H1 (cell line): Measurements from ENCODE around the gene BAZ2B. TPM values are rescaled to one million over a fixed set of nuclear protein-coding genes. Genes with fewer than 3 reads are reported as not detected.

Source experiments
- CTCF ChIA-PET: fragments of 300-600 bp; sonication (Branson Sonifier 250); formaldehyde crosslinking; loops from one replicate; lab custom pipeline; 2021; ENCODE audit not compliant: partially characterized antibody; lab: Charles Lee
- POLR2A ChIA-PET: fragments of 300-600 bp; sonication (Branson Sonifier 250); formaldehyde crosslinking; loops from one replicate; lab custom pipeline; 2021; ENCODE audit warnings: inconsistent platforms; ENCODE audit not compliant: partially characterized antibody; lab: Charles Lee
- DNase-seq, 2 experiments: peaks; one replicate each; pipeline versions ENCODE4 v3.0.0 to v3.0.0-alpha.2; 2010 to 2022; ENCODE audit warnings: low spot score in 2 of 2, low read depth in 1 of 2, mixed read lengths in 1 of 2
- FAIRE-seq: peaks from 2 replicates; lab custom pipeline; 2011; peaks lifted over from hg19 to GRCh38; lab: Jason Lieb, UNC
- H2AFZ ChIP-seq: 2 replicates; pipeline ENCODE4 v1.8.1; 2012; ENCODE audit warnings: low read length, inconsistent platforms
- H2AK5ac ChIP-seq: 2 replicates; pipeline ENCODE4 v1.6.1; 2013; ENCODE audit warnings: low read depth, low read length
- H2BK120ac ChIP-seq: replicated peaks from 2 replicates; pipeline ENCODE3; 2013; ENCODE audit warnings: low read depth, low read length, inconsistent platforms
- H2BK12ac ChIP-seq: 2 replicates; pipeline ENCODE4 v1.6.1; 2013; ENCODE audit warnings: low read depth, low read length
- H2BK15ac ChIP-seq: 2 replicates; pipeline ENCODE4 v1.6.1; 2013; ENCODE audit warnings: low read length
- H2BK20ac ChIP-seq: 2 replicates; pipeline ENCODE4 v1.6.1; 2013; ENCODE audit warnings: low read length
- H2BK5ac ChIP-seq: 2 replicates; pipeline ENCODE4 v1.6.1; 2013; ENCODE audit warnings: low read depth, low read length
- H3K14ac ChIP-seq: 2 replicates; pipeline ENCODE4 v1.6.1; 2013; ENCODE audit warnings: inconsistent platforms; ENCODE audit not compliant: insufficient read length
- H3K18ac ChIP-seq: 2 replicates; pipeline ENCODE4 v1.6.1; 2013; ENCODE audit warnings: low read length; ENCODE audit errors: extremely low read depth
- H3K23ac ChIP-seq: 2 replicates; pipeline ENCODE4 v1.6.1; 2013; ENCODE audit warnings: inconsistent platforms; ENCODE audit not compliant: insufficient read length
- H3K23me2 ChIP-seq: 2 replicates; pipeline ENCODE4 v1.6.1; 2013; ENCODE audit warnings: low read depth, low read length
- H3K27ac ChIP-seq: 2 replicates; pipeline ENCODE4 v1.6.1; 2011; ENCODE audit warnings: low read depth, low read length, inconsistent platforms
- H3K27me3 ChIP-seq, 4 experiments: replicated peaks in 1 of 4; 1 replicate in 1 of 4; 2 replicates in 3 of 4; pipeline versions ENCODE4 v1.6.1 to v1.8.1; 2011 to 2013; ENCODE audit warnings: low read length in 3 of 4, mild to moderate bottlenecking in 3 of 4, inconsistent platforms in 2 of 4, mixed read lengths in 2 of 4, moderate library complexity in 1 of 4; ENCODE audit not compliant: control insufficient read depth in 3 of 4, insufficient read depth in 3 of 4; ENCODE audit errors: extremely low read depth in 1 of 4
- H3K36me3 ChIP-seq, 4 experiments: 2 replicates each; pipeline versions ENCODE4 v1.6.1 to v1.8.1; 2011 to 2013; ENCODE audit warnings: mild to moderate bottlenecking in 4 of 4, low read length in 3 of 4, moderate library complexity in 2 of 4, control low read depth in 1 of 4, inconsistent platforms in 1 of 4; ENCODE audit not compliant: insufficient read depth in 4 of 4, control insufficient read depth in 2 of 4
- H3K4ac ChIP-seq: replicated peaks from 2 replicates; pipeline ENCODE3; 2013; ENCODE audit warnings: low read length, low read depth, mixed read lengths, inconsistent platforms; ENCODE audit not compliant: insufficient read length
- H3K4me1 ChIP-seq, 4 experiments: replicated peaks in 1 of 4; 1 replicate in 1 of 4; 2 replicates in 3 of 4; pipeline versions ENCODE4 v1.6.1 to v1.8.1; 2011 to 2013; ENCODE audit warnings: low read length in 3 of 4, inconsistent platforms in 2 of 4, mixed read lengths in 1 of 4; ENCODE audit not compliant: insufficient read depth in 4 of 4, control insufficient read depth in 3 of 4
- H3K4me2 ChIP-seq, 2 experiments: 2 replicates each; pipeline versions ENCODE4 v1.6.1 to v1.8.1; 2011 to 2013; ENCODE audit warnings: low read depth in 2 of 2, low read length in 2 of 2, control low read depth in 1 of 2, inconsistent platforms in 1 of 2, mild to moderate bottlenecking in 1 of 2; ENCODE audit not compliant: insufficient read depth in 1 of 2
- H3K4me3 ChIP-seq, 4 experiments: fragments of 200-600, 300-600 bp in 1 of 4; sonication (generic), shearing (Covaris generic), sonication (Bioruptor Twin) in 1 of 4; 2 replicates each; pipeline versions ENCODE4 v1.5.1 to v1.8.1; 2011 to 2016; ENCODE audit warnings: low read length in 4 of 4, low read depth in 3 of 4, control low read depth in 2 of 4, inconsistent platforms in 2 of 4, mild to moderate bottlenecking in 2 of 4, mixed read lengths in 1 of 4, moderate library complexity in 1 of 4; ENCODE audit not compliant: insufficient read depth in 2 of 4; ENCODE audit errors: extremely low read depth in 1 of 4
- H3K56ac ChIP-seq: replicated peaks from 2 replicates; pipeline ENCODE3; 2013; ENCODE audit warnings: low read depth, mild to moderate bottlenecking, mixed read lengths, low read length, inconsistent platforms; ENCODE audit not compliant: insufficient read length
- H3K79me1 ChIP-seq: 2 replicates; pipeline ENCODE4 v1.6.1; 2013; ENCODE audit warnings: low read depth, low read length, control low read depth
- H3K79me2 ChIP-seq, 2 experiments: 2 replicates each; pipeline versions ENCODE4 v1.6.1 to v1.8.1; 2012 to 2013; ENCODE audit warnings: low read length in 2 of 2, mild to moderate bottlenecking in 2 of 2, inconsistent platforms in 1 of 2; ENCODE audit not compliant: insufficient read depth in 2 of 2, control insufficient read depth in 1 of 2
- H3K9ac ChIP-seq, 4 experiments: replicated peaks in 1 of 4; 1 replicate in 1 of 4; 2 replicates in 3 of 4; pipeline versions ENCODE4 v1.6.1 to v1.8.1; 2011 to 2013; ENCODE audit warnings: low read depth in 3 of 4, low read length in 3 of 4, control low read depth in 2 of 4, mild to moderate bottlenecking in 2 of 4, moderate library complexity in 2 of 4, inconsistent platforms in 1 of 4; ENCODE audit errors: extremely low read depth in 1 of 4
- H3K9me3 ChIP-seq, 2 experiments: 2 replicates each; pipeline versions ENCODE4 v1.6.1 to v1.8.1; 2012 to 2013; ENCODE audit warnings: mild to moderate bottlenecking in 2 of 2, moderate library complexity in 2 of 2, control low read depth in 1 of 2, inconsistent platforms in 1 of 2, low read depth in 1 of 2, low read length in 1 of 2, mixed read lengths in 1 of 2; ENCODE audit not compliant: insufficient read depth in 2 of 2
- H4K20me1 ChIP-seq, 2 experiments: replicated peaks in 1 of 2; 2 replicates each; pipeline versions ENCODE3 to v1.8.1; 2011 to 2013; ENCODE audit warnings: inconsistent platforms in 2 of 2, low read length in 2 of 2, mild to moderate bottlenecking in 1 of 2; ENCODE audit not compliant: insufficient read depth in 2 of 2, control insufficient read depth in 1 of 2
- H4K5ac ChIP-seq: 2 replicates; pipeline ENCODE4 v1.6.1; 2013; ENCODE audit warnings: low read length, low read depth, mixed read lengths, inconsistent platforms; ENCODE audit not compliant: insufficient read length
- H4K8ac ChIP-seq: 2 replicates; pipeline ENCODE4 v1.8.0; 2013; ENCODE audit warnings: mild to moderate bottlenecking, moderate library complexity, low read length, inconsistent platforms; ENCODE audit not compliant: insufficient read depth; ENCODE audit errors: extremely low read depth
- H4K91ac ChIP-seq: replicated peaks from 2 replicates; pipeline ENCODE3; 2013; ENCODE audit warnings: low read length, mixed read lengths, inconsistent platforms; ENCODE audit not compliant: insufficient read length
- BCL11A ChIP-seq, 2 experiments: IDR thresholded peaks; one replicate each; pipeline ENCODE4 v1.6.1; 2011; ENCODE audit warnings: low read depth in 2 of 2, low read length in 2 of 2, mild to moderate bottlenecking in 2 of 2
- CTBP2 ChIP-seq: IDR thresholded peaks from 2 replicates; pipeline ENCODE4 v1.7.0; 2011; ENCODE audit warnings: borderline replicate concordance, mild to moderate bottlenecking, moderate library complexity, mixed read lengths, low read length; ENCODE audit not compliant: insufficient read depth, insufficient read length
- POLR2AphosphoS5 ChIP-seq: IDR thresholded peaks from 2 replicates; pipeline ENCODE4 v1.6.1; 2011; ENCODE audit warnings: low read depth, low read length
- SP2 ChIP-seq: IDR thresholded peaks from 2 replicates; pipeline ENCODE4 v1.6.1; 2012; ENCODE audit warnings: mild to moderate bottlenecking, low read length, inconsistent platforms
- TCF12 ChIP-seq: IDR thresholded peaks from 2 replicates; pipeline ENCODE4 v1.6.1; 2011; ENCODE audit warnings: low read depth, mild to moderate bottlenecking, low read length
- WGBS, 2 experiments: shearing (Covaris generic) in 1 of 2; methylation state at CpG; one replicate each; pipeline versions ENCODE4 v1.1.6 to v1.1.7; 2013 to 2015; ENCODE audit warnings: low lambda C conversion rate in 2 of 2, mixed read lengths in 2 of 2, inconsistent platforms in 1 of 2, low coverage in 1 of 2, missing lambda C conversion rate in 1 of 2; ENCODE audit not compliant: insufficient replicate concordance in 2 of 2, insufficient coverage in 1 of 2, insufficient read length in 1 of 2; ENCODE audit errors: extremely low coverage in 1 of 2, missing lambda C conversion rate in 1 of 2; 5-methylcytosine and 5-hydroxymethylcytosine counted together
- polyA plus RNA-seq, 7 experiments: library from polyadenylated mRNA; depleted of rRNA in 3 of 7; stranded (reverse) in 5 of 7; unstranded in 2 of 7; fragments of >200 nt in 5 of 7; fragments of 200-250 nt in 2 of 7; gene quantifications; 1 replicate in 5 of 7; 2 replicates in 1 of 7; 4 replicates in 1 of 7; pipeline versions ENCODE4 v1.2.1 to v1.2.3, GENCODE V29; 2011 to 2013; ENCODE audit warnings: missing spikeins in 2 of 7, mixed read lengths in 2 of 7
- total RNA-seq: library from RNA; stranded (reverse); fragmentation: NEBNext Ultra II Directional; extraction: Animal tissue kit (Norgen Biotek cat#: 25700); gene quantifications from 2 replicates; pipeline ENCODE4 v1.2.1, GENCODE V29; 2021

Gene BAZ2B
- total and polyA plus RNA-seq, 2 of the 8 experiments (the other 6 are each of a cell fraction or from before 2014, with no cell fraction given), result 15.2 to 46.3 TPM

DNA sequence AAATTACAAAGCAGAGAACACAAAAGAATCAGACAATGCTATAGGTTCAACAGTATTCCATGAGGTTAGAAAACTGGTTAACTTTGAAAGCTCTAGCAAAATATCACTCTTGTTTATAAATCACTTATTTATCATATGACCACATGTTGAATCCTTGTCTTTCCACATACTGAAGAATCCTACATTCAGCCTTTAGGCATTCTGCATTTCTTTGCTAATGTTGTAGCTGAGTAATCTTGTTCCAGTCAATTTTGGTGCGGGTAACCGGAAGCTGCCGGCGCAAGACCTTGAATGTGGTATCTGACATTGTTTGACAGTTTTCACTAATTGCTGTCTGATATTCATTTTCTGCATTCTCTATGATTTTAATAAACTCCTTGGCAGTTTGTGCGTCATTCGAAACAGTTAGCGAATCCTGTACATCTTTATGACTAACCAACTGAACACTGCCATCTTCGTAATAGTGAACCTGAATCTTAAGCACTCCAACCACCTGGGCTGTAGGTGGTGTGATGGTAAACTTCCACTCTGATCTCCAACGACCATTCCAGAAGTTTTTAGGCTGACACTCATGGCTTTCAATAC lies 154.1 kb downstream of the BAZ2B start:
- no peak overlapping the region for H3K23ac ChIP-seq
- CTCF ChIA-PET, result interaction anchor here (0.6 kb wide), 1 partner anchor 18 kb away, joined by 3 read pairs; no protein-coding TSS in a partner anchor
- H2AFZ ChIP-seq, result no peak overlapping the region
- H3K36me3 ChIP-seq, result no peaks in the 10 kb centered on the region
- no peak overlapping the region for H2BK120ac ChIP-seq
- H3K79me2 ChIP-seq, result no peaks in the 10 kb centered on the region
- POLR2A ChIA-PET, result no interaction called here
- no peak overlapping the region for H3K18ac ChIP-seq
- no peaks in the 10 kb centered on the region for H3K23me2 ChIP-seq
- H3K79me1 ChIP-seq, result no peaks in the 10 kb centered on the region
- H2BK15ac ChIP-seq, result no peak overlapping the region
- no peaks in the 10 kb centered on the region for H3K4me1 ChIP-seq
- H4K91ac ChIP-seq, result no peak overlapping the region
- DNase-seq (no peak), FAIRE-seq (no peak)
- WGBS, 2 experiments, result 96% methylated on average over 9 of the region's 9 CpGs; no CpG with 5 or more reads in 1 of the 2 experiments
- no peak overlapping the region for H3K56ac ChIP-seq
- no peak overlapping the region for H4K8ac ChIP-seq
- no peak overlapping the region for H4K5ac ChIP-seq
- H3K4me3 ChIP-seq, result no peak overlapping the region
- H3K14ac ChIP-seq, result no peak overlapping the region
- H3K4ac ChIP-seq, result no peak overlapping the region
- H3K27ac ChIP-seq, result no peak overlapping the region
- no peak overlapping the region for H3K9ac ChIP-seq
- H2BK5ac ChIP-seq, result no peak overlapping the region
- TF ChIP-seq TCF12 (no peak), CTBP2 (no peak), SP2 (no peak), BCL11A (IDR thresholded peaks at IDR 0.05; ENCODE audit: low read depth in 2 of 2, low read length in 2 of 2) (no peak), POLR2AphosphoS5 (no peak)
- H2BK12ac ChIP-seq, result no peak overlapping the region
- H2AK5ac ChIP-seq, result no peak overlapping the region
- H3K9me3 ChIP-seq, result no peaks in the 10 kb centered on the region
- no peaks in the 10 kb centered on the region for H3K27me3 ChIP-seq
- no peak overlapping the region for H2BK20ac ChIP-seq
- no peaks in the 10 kb centered on the region for H4K20me1 ChIP-seq
- H3K4me2 ChIP-seq, result no peak overlapping the region
